MM.1S (cell line): ENCODE data around the gene HERC2.

Experiments
- EZH2 ChIP-seq: fragments of 300-600 bp; sonication (generic); optimal IDR thresholded peaks from 2 replicates; pipeline ENCODE3; 2017; ENCODE audit warnings: low read depth, mild to moderate bottlenecking, antibody characterized with exemption, low read length, mixed read lengths
- EZH2phosphoT487 ChIP-seq: fragments of 300-600 bp; sonication (generic); IDR thresholded peaks from 2 replicates; pipeline ENCODE4 v1.6.1; 2018; ENCODE audit warnings: antibody characterized with exemption, low read length
- TF ChIP-seq, protein P1 (sequence below): fragments of 300-600 bp; sonication (generic); IDR thresholded peaks from 2 replicates; pipeline ENCODE4 v1.5.1; 2016; ENCODE audit warnings: antibody characterized with exemption, low read length, mixed read lengths

DNA sequence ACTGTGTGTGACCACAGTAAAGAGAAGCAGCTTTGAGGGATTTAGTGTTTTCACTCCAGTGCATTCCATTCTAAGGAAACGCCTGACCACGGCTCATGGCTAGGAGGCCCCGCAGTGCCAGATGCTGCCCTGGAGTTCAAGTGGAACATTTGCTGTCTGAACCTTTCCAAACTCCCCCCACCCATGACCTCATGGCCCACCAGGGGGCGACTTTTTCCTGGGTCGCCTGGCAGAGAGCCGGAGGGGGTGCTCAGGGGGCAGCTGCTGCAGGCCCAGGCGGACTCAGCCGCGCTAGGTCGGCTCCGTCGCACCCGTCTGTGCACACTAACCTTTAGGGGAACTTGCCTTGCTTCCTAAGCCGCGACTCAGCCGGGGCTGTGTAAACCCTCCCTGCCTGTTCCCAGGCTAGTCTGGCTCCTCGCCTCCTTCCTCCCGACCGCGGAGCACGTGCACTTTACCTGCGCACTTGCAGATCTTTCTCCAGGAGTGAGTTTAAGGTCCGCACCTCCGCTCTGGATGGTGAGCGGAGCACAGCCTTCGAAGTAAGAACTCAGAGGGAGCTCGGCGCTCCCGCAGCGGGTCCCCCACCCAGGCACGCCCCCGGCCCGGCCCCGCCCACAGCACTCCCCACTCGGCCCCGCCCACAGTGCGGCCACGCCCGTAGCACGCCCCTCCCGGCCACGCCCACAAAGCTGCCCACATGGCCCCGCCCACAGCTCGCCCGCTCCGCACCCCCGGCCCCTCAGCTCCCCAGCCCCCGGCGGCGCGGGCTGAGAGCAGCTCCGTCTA, 223.0 kb downstream of the HERC2 start, which contains the start of gene OCA2:
- TF ChIP-seq EZH2 (no peak), EZH2phosphoT487 (no peak)
- TF ChIP-seq, protein P1, sequence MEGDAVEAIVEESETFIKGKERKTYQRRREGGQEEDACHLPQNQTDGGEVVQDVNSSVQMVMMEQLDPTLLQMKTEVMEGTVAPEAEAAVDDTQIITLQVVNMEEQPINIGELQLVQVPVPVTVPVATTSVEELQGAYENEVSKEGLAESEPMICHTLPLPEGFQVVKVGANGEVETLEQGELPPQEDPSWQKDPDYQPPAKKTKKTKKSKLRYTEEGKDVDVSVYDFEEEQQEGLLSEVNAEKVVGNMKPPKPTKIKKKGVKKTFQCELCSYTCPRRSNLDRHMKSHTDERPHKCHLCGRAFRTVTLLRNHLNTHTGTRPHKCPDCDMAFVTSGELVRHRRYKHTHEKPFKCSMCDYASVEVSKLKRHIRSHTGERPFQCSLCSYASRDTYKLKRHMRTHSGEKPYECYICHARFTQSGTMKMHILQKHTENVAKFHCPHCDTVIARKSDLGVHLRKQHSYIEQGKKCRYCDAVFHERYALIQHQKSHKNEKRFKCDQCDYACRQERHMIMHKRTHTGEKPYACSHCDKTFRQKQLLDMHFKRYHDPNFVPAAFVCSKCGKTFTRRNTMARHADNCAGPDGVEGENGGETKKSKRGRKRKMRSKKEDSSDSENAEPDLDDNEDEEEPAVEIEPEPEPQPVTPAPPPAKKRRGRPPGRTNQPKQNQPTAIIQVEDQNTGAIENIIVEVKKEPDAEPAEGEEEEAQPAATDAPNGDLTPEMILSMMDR = no peak
